ENCODE measurements around the gene ADAMTS13. TPM values are rescaled to one million over a fixed set of nuclear protein-coding genes. Genes with fewer than 3 reads are reported as not detected.

ADAMTS13 gene
- total RNA-seq, 4 donors from 2014 or later: 1.9 to 2.2 (median 2.0) TPM; not detected in 1

DNA sequence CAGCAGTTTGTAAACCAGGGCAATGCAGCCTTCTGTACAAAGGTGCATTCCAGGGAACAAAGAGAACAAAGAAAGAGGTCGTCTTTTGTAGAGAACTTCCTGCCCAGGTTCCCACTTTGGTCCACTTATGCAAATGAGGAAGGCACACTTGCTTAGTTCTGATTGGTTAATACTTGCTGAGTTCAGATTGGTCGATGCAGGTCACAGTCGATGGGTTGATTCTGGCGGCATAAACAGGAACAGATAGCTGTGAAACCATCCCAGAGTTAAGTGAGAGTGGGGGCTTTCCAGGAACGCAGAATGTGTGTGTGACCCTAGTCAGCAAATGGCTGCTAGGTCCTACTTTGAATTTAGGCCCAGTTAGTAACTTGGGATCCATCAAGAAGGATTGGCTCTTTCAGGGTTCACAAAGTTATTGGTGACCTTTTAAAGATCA, 1.8 kb upstream of the ADAMTS13 start:
- TF ChIP-seq, protein P1, sequence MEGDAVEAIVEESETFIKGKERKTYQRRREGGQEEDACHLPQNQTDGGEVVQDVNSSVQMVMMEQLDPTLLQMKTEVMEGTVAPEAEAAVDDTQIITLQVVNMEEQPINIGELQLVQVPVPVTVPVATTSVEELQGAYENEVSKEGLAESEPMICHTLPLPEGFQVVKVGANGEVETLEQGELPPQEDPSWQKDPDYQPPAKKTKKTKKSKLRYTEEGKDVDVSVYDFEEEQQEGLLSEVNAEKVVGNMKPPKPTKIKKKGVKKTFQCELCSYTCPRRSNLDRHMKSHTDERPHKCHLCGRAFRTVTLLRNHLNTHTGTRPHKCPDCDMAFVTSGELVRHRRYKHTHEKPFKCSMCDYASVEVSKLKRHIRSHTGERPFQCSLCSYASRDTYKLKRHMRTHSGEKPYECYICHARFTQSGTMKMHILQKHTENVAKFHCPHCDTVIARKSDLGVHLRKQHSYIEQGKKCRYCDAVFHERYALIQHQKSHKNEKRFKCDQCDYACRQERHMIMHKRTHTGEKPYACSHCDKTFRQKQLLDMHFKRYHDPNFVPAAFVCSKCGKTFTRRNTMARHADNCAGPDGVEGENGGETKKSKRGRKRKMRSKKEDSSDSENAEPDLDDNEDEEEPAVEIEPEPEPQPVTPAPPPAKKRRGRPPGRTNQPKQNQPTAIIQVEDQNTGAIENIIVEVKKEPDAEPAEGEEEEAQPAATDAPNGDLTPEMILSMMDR (IDR thresholded peaks at IDR 0.05; ENCODE audit: low read depth): no peak

DNA sequence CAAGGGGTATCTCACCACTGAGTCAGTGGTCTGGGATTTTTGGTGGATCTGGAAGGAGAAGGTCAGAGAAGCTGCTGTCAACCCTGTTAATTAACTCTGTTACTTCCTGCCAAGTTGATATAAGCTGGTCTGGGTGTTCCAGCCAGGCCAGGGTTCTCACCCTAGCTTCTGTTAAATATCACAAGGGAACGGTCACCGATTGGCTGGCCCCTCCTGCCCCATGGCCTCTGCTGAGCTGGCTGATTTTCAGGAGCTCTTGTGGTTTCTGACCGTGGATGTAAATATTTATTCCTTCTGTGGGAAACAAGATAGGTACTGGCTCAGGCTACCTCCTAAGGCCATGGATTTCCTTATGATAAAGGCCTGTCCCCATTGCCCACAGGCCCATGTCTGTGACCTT, 1.0 kb downstream of the ADAMTS13 start:
- TF ChIP-seq, protein P1 (IDR thresholded peaks at IDR 0.05; ENCODE audit: low read depth): no peak

DNA sequence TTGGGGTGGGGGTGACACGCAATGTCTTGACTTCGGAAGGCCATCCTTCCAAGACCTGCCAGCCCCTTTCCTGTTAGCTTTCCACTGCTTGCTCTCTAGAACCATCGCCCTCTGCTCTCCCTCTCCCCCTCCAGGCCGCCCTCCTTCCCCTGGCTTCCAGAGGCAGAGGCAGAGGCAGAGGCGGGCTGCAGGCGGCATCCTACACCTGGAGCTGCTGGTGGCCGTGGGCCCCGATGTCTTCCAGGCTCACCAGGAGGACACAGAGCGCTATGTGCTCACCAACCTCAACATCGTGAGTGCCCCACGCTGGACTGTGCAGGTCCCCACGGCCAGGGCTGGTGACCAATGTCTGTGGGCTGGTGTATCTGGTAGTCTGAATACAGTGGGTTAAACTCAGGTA, 2.0 kb downstream of the ADAMTS13 start:
- TF ChIP-seq, protein P1 (IDR thresholded peaks at IDR 0.05; ENCODE audit: low read depth): no peak

DNA sequence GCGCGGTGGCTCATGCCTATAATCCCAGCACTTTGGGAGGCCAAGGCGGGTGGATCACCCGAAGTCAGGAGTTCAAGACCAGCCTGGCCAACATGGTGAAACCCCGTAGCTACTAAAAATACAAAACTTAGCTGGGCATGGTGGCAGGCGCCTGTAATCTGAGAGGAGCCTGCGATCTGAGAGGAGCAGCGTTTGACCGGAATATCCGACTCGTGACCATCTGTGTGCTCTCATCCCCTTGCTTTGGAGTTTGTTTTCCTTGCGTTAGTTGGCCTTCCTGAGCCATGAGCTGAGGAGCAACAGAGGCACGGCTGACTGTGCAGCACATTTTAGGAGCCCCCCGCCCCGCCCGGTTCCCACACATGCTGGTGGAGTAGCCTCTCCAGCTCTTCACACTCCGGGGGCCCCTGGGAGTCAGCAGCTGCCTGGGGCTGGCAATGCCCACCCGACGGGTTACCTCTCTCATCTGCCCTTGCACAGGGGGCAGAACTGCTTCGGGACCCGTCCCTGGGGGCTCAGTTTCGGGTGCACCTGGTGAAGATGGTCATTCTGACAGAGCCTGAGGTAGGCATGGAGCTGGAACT, 3.0 kb downstream of the ADAMTS13 start:
- TF ChIP-seq, protein P1 (IDR thresholded peaks at IDR 0.05; ENCODE audit: low read depth): no peak

DNA sequence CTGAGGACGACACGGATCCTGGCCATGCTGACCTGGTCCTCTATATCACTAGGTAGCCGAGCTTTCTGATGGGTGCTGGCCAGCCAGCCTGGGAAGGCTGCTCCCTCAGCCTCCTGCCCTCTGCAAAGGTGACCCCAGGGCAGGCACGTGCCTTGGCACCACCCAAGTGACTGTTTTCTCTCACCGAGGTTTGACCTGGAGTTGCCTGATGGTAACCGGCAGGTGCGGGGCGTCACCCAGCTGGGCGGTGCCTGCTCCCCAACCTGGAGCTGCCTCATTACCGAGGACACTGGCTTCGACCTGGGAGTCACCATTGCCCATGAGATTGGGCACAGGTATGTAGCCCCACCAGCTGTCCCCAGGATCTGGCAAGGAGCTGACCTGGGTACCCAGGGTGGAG, 3.8 kb downstream of the ADAMTS13 start:
- TF ChIP-seq, protein P1 (IDR thresholded peaks at IDR 0.05; ENCODE audit: low read depth): no peak

DNA sequence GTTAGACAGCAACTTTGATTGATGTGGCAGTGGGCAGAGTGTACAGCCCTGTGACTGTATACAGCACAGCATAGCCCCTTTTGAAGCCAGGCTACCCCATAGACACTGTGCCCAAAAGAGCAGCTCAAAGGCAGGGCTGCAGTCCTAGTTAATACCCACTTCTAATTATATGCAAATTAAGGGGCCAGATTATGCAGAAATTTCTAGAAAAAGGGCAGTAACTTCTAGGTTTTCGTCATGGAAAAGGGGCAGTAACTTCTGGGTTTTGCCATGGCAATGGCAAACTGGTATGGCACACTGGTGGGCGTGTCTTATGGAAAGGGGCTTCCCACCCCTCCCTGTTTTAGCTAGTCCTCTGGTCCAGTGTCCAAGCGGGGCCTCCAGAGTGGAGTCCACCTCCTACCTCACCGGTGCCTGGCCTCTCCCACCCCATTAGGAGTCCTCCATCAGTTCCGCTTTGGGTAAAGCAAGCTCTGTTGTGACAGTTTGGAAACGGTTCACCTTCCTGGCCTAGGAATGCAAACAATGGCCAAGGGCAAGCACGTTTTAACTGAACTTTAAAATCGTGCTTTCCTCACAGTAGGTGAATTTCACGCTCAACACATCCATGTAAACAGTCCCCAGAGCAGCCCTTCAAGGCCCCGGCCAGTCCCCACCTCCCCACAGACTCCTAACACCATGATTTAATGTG, 5.6 kb downstream of the ADAMTS13 start:
- TF ChIP-seq, protein P1 (IDR thresholded peaks at IDR 0.05; ENCODE audit: low read depth): no peak

DNA sequence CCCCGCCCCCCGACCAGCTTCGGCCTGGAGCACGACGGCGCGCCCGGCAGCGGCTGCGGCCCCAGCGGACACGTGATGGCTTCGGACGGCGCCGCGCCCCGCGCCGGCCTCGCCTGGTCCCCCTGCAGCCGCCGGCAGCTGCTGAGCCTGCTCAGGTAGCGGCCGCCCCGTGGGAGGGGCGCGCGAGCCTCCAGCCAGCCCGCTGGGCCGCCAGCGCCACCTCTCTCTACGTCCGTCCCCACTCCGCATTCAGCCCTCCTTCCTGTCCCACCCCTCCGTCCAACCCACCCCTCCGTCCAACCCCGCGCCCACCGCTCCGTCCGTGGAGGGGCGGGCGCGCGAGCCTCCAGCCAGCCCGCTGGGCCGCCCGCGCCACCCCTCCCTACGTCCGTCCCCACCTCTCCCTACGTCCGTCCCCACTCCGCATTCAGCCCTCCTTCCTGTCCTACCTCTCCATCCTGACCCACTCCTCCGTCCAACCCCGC, 6.5 kb downstream of the ADAMTS13 start:
- TF ChIP-seq, protein P1 (IDR thresholded peaks at IDR 0.05; ENCODE audit: low read depth): no peak
